HepG2 (cell line): ENCODE results near the gene ABHD17C.

Experiments used
- BCLAF1 ChIP-seq: fragments of 450-650 bp; IDR thresholded peaks from 2 replicates; pipeline ENCODE4 v1.6.1; 2017; ENCODE audit warnings: mild to moderate bottlenecking
- FOXK1 ChIP-seq: sonication (generic); formaldehyde crosslinking; IDR thresholded peaks from 2 replicates; pipeline ENCODE4 v1.4.0; 2020; ENCODE audit warnings: low read depth, missing genetic modification reagents, borderline replicate concordance
- MAZ ChIP-seq, 2 experiments: sonication (generic) in 1 of 2; formaldehyde crosslinking in 1 of 2; IDR thresholded peaks; 2 replicates each; pipeline versions ENCODE4 v1.5.0 to v1.6.1; 2012 to 2020; ENCODE audit warnings: low read depth in 2 of 2, mild to moderate bottlenecking in 2 of 2, borderline replicate concordance in 1 of 2, improper control_type of control experiment in 1 of 2, low read length in 1 of 2, missing genetic modification reagents in 1 of 2, moderate library complexity in 1 of 2
- PATZ1 ChIP-seq: sonication (generic); formaldehyde crosslinking; IDR thresholded peaks from 2 replicates; pipeline ENCODE4 v1.4.0; 2020; ENCODE audit warnings: missing genetic modification reagents
- PHF8 ChIP-seq: sonication (generic); formaldehyde crosslinking; IDR thresholded peaks from 2 replicates; pipeline ENCODE4 v1.5.0; 2020; ENCODE audit warnings: missing genetic modification reagents
- POLR2A ChIP-seq, 2 experiments: IDR thresholded peaks; 2 replicates each; pipeline ENCODE4 v1.6.1; 2011; ENCODE audit warnings: low read depth in 2 of 2, low read length in 2 of 2, mild to moderate bottlenecking in 1 of 2, moderate library complexity in 1 of 2; ENCODE audit not compliant: insufficient read depth in 1 of 2
- POLR2AphosphoS5 ChIP-seq: IDR thresholded peaks from 2 replicates; pipeline ENCODE4 v1.6.1; 2012; ENCODE audit warnings: low read depth, low read length
- SUZ12 ChIP-seq: fragments of 150-350 bp; IDR thresholded peaks from 2 replicates; pipeline ENCODE4 v1.6.1; 2014; ENCODE audit warnings: low read depth, low read length
- ZNF232 ChIP-seq: sonication (generic); formaldehyde crosslinking; IDR thresholded peaks from 2 replicates; pipeline ENCODE4 v1.4.0; 2020; ENCODE audit warnings: missing genetic modification reagents, borderline replicate concordance
- ZNF709 ChIP-seq: sonication (generic); formaldehyde crosslinking; IDR thresholded peaks from 2 replicates; pipeline ENCODE4 v1.5.0; 2020; ENCODE audit warnings: mild to moderate bottlenecking, missing genetic modification reagents
- TF ChIP-seq, protein P1 (sequence below): sonication (generic); formaldehyde crosslinking; IDR thresholded peaks from 2 replicates; pipeline ENCODE4 v1.5.0; 2020; ENCODE audit warnings: missing genetic modification reagents, mild to moderate bottlenecking, borderline replicate concordance

DNA sequence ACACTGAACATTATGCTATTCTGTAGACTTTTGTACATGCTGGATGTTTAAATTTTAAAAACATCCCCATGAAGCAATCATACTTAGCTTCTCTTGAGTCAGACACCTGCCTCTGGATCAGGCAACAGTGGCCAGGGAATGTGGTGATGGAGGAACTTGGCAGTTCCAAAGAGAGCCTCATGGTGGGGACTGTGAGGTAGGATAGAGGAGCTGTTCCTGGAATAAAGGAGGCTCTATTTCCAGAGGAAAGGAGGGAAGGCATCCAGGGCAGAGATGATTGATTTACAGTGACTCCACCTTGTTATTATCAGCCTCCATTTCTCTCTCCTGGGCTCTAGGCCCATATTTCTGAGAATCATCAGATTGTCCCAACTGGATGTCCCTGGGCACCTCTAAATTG, 35.0 kb upstream of the ABHD17C start:
- TF ChIP-seq POLR2A (IDR thresholded peaks at IDR 0.05; ENCODE audit: insufficient read depth in 1 of 2, low read depth in 2 of 2, low read length in 2 of 2) (no peak), POLR2AphosphoS5 (no peak), FOXK1 (CRISPR knock-in tag) (no peak), MAZ (IDR thresholded peaks at IDR 0.05; ENCODE audit: borderline replicate concordance, low read depth, low read length) (no peak), MAZ (CRISPR knock-in tag; IDR thresholded peaks at IDR 0.05; ENCODE audit: low read depth) (no peak), SUZ12 (no peak), ZNF232 (CRISPR knock-in tag) (no peak), BCLAF1 (no peak), PATZ1 (CRISPR knock-in tag) (no peak), ZNF709 (CRISPR knock-in tag) (no peak), PHF8 (no peak)
- TF ChIP-seq, protein P1, sequence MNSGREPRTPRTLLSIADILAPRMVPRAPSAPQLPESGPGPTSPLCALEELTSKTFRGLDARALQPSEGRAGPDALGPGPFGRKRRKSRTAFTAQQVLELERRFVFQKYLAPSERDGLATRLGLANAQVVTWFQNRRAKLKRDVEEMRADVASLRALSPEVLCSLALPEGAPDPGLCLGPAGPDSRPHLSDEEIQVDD (CRISPR knock-in tag), result no peak
